K562 (cell line): Measurements from ENCODE around the gene PRKCB.

Source experiments
- ARID3A ChIP-seq: IDR thresholded peaks from 2 replicates; pipeline ENCODE4 v1.6.1; 2012; ENCODE audit warnings: low read depth, low read length, improper control_type of control experiment, borderline replicate concordance
- BRCA1 ChIP-seq, 2 experiments: fragments of 450-650 bp in 1 of 2; sonication (generic) in 1 of 2; formaldehyde crosslinking in 1 of 2; IDR thresholded peaks; 2 replicates each; pipeline versions ENCODE4 v1.5.0 to v1.6.1; 2017 to 2020; ENCODE audit warnings: mild to moderate bottlenecking in 1 of 2, missing genetic modification reagents in 1 of 2
- CBX5 ChIP-seq: IDR thresholded peaks from 2 replicates; pipeline ENCODE4 v1.6.1; 2014; ENCODE audit warnings: low read depth, borderline replicate concordance
- CTCF ChIP-seq, 3 experiments: IDR thresholded peaks in 2 of 3; conservative IDR thresholded peaks in 1 of 3; 2 replicates each; pipeline ENCODE4 v1.5.1; 2011 to 2012; ENCODE audit warnings: low read length in 3 of 3, mild to moderate bottlenecking in 3 of 3, control low read depth in 2 of 3, improper control_type of control experiment in 1 of 3, inconsistent platforms in 1 of 3, low read depth in 1 of 3, mixed read lengths in 1 of 3, moderate library complexity in 1 of 3; ENCODE audit not compliant: insufficient read depth in 2 of 3
- GABPA ChIP-seq: fragments of 200-800 bp; sonication (Bioruptor generic); conservative IDR thresholded peaks from 2 replicates; pipeline ENCODE4 v1.6.1; 2016; ENCODE audit warnings: low read depth, missing genetic modification characterization, missing compliant biosample characterization
- MAX ChIP-seq: sonication (generic); formaldehyde crosslinking; IDR thresholded peaks from 2 replicates; pipeline ENCODE4 v1.9.0; 2022; ENCODE audit warnings: mild to moderate bottlenecking, missing genetic modification reagents
- NFE2L1 ChIP-seq: fragments of 450-650 bp; IDR thresholded peaks from 2 replicates; pipeline ENCODE4 v1.6.1; 2016; ENCODE audit warnings: missing genetic modification characterization, low read depth, mild to moderate bottlenecking, missing compliant biosample characterization, moderate library complexity, borderline replicate concordance
- POLR2AphosphoS5 ChIP-seq: IDR thresholded peaks from 2 replicates; pipeline ENCODE4 v1.6.1; 2011; ENCODE audit warnings: mild to moderate bottlenecking, low read depth, low read length, moderate library complexity; ENCODE audit not compliant: control insufficient read depth, insufficient read depth
- POLR3G ChIP-seq: IDR thresholded peaks from 2 replicates; pipeline ENCODE4 v1.6.1; 2011; ENCODE audit not compliant: insufficient read length, insufficient replicate concordance; ENCODE audit errors: extremely low read depth
- SIX5 ChIP-seq, 2 experiments: IDR thresholded peaks; 2 replicates each; pipeline ENCODE4 v1.6.1; 2011; ENCODE audit warnings: low read length in 2 of 2, borderline replicate concordance in 1 of 2, low read depth in 1 of 2, mild to moderate bottlenecking in 1 of 2, moderate library complexity in 1 of 2; ENCODE audit not compliant: insufficient read depth in 1 of 2
- TSHZ1 ChIP-seq: fragments of 250-450 bp; sonication (Bioruptor Pico); IDR thresholded peaks from 2 replicates; pipeline ENCODE4 v1.4.0; 2020; ENCODE audit warnings: mild to moderate bottlenecking, moderate library complexity

GRCh38 chr16:24124291-24124690, 288.5 kb downstream of the PRKCB start:
- TF ChIP-seq POLR2AphosphoS5 (no peak), MAX (no peak), TSHZ1 (CRISPR knock-in tag) (no peak), SIX5 (IDR thresholded peaks at IDR 0.05; ENCODE audit: borderline replicate concordance in 1 of 2, insufficient read depth in 1 of 2, low read depth in 1 of 2, low read length in 2 of 2) (no peak), NFE2L1 (tag) (no peak), CBX5 (no peak), CTCF (IDR thresholded peaks at IDR 0.05 in 2 of 3, conservative IDR thresholded peaks at IDR 0.05 in 1 of 3; ENCODE audit: insufficient read depth in 2 of 3, low read depth in 1 of 3, low read length in 3 of 3) (no peak), GABPA (no peak), BRCA1 (IDR thresholded peaks at IDR 0.05) (no peak), BRCA1 (CRISPR knock-in tag; IDR thresholded peaks at IDR 0.05) (no peak), POLR3G (no peak), ARID3A (no peak)
